GM19438 (cell line): ENCODE measurements around the gene SHISAL2B.
"Not testable (repeated sequence)": the region's sequence is repeated elsewhere in the genome, so short reads cannot be mapped to it uniquely, and the experiment has no call there.

Source experiments
- ATAC-seq: cut with Tn5 transposase; IDR thresholded peaks from one replicate; pipeline ENCODE4 v1.9.1; 2021; ENCODE audit warnings: low read depth; ENCODE audit not compliant: unreplicated experiment

Gene SHISAL2B

GRCh38 chr5:64693636-64694035, 3.3 kb downstream of the SHISAL2B start:
- ATAC-seq: no peak

- not testable (repeated sequence) for ATAC-seq
Measured at GRCh38 chr5:64696414-64696813, 6.1 kb downstream of the SHISAL2B start.

- no peak for ATAC-seq
Measured at GRCh38 chr5:64700765-64701164, 10.5 kb downstream of the SHISAL2B start.

GRCh38 chr5:64706074-64706473, 15.8 kb downstream of the SHISAL2B start:
- ATAC-seq: not testable (repeated sequence)

GRCh38 chr5:64707191-64707590, 16.9 kb downstream of the SHISAL2B start:
- ATAC-seq: no peak

- ATAC-seq: not testable (repeated sequence)
Measured at GRCh38 chr5:64714495-64714894, 24.2 kb downstream of the SHISAL2B start.

GRCh38 chr5:64722588-64722987, 32.3 kb downstream of the SHISAL2B start:
- ATAC-seq: no peak

GRCh38 chr5:64727150-64727549, 36.8 kb downstream of the SHISAL2B start:
- no peak for ATAC-seq

GRCh38 chr5:64742411-64742810, 52.1 kb downstream of the SHISAL2B start:
- ATAC-seq: no peak

GRCh38 chr5:64742821-64743220, 52.5 kb downstream of the SHISAL2B start:
- ATAC-seq: no peak

- ATAC-seq: no peak
Measured at GRCh38 chr5:64744914-64745313, 54.6 kb downstream of the SHISAL2B start.

GRCh38 chr5:64746446-64746845, 56.1 kb downstream of the SHISAL2B start:
- ATAC-seq: no peak

GRCh38 chr5:64749385-64749784, 59.1 kb downstream of the SHISAL2B start:
- no peak for ATAC-seq

- ATAC-seq: no peak
Measured at GRCh38 chr5:64754066-64754465, 63.8 kb downstream of the SHISAL2B start.

- no peak for ATAC-seq
Measured at GRCh38 chr5:64758901-64759300, 68.6 kb downstream of the SHISAL2B start.

- ATAC-seq: no peak
Measured at GRCh38 chr5:64759960-64760660, 69.8 kb downstream of the SHISAL2B start.

GRCh38 chr5:64763948-64764503, 73.7 kb downstream of the SHISAL2B start:
- ATAC-seq: no peak

GRCh38 chr5:64765804-64766504, 75.7 kb downstream of the SHISAL2B start:
- ATAC-seq: no peak

GRCh38 chr5:64766941-64767340, 76.6 kb downstream of the SHISAL2B start:
- ATAC-seq: no peak
